ENCODE data around the gene HOMER1. TPM values are rescaled to one million over a fixed set of nuclear protein-coding genes. Genes with fewer than 3 reads are reported as not detected.

The HOMER1 gene
- total and polyA plus RNA-seq, 2 of the 13 experiments (the other 11 are each of a cell fraction or from before 2014, with no cell fraction given), result 5.3 to 24.8 TPM

DNA sequence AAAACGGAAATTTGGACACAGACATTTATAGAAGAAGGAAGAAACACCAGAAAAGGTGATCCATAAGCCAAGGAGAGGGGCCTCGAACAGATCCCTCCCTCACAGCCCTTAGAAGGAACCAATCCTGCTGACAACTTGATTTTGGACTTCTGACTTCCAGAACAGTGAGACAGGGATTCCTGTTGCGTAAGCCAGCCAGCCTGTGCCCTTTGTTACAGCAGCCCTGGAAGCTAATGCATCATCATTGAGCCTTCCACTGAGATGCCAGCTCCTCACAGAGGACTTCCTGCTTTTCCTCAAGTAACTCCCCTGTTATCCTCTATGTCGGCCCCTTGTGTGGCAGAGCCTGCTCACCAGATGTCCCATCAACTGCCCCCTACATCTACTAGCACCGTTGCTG lies 183.9 kb downstream of the HOMER1 start:
- CTCF ChIA-PET (ENCODE audit: low intra/inter-chr PET ratio, low total read pairs), result no interaction called here
- TF ChIP-seq ZNF230 (CRISPR knock-in tag; IDR thresholded peaks at IDR 0.05) (no peak), KDM1A (CRISPR knock-in tag; IDR thresholded peaks at IDR 0.05) (no peak), ZNF616 (CRISPR knock-in tag; IDR thresholded peaks at IDR 0.05; ENCODE audit: low read depth) (no peak), CEBPG (CRISPR knock-in tag; IDR thresholded peaks at IDR 0.05) (peak; percentile 81), ZNF33B (CRISPR knock-in tag; IDR thresholded peaks at IDR 0.05) (no peak), ZNF547 (CRISPR knock-in tag; IDR thresholded peaks at IDR 0.05) (no peak), ZNF232 (CRISPR knock-in tag; IDR thresholded peaks at IDR 0.05; ENCODE audit: borderline replicate concordance) (no peak), FOXK2 (IDR thresholded peaks at IDR 0.05) (no peak), ZFP62 (CRISPR knock-in tag; IDR thresholded peaks at IDR 0.05) (no peak), KLF15 (CRISPR knock-in tag; IDR thresholded peaks at IDR 0.05; ENCODE audit: borderline replicate concordance) (no peak), ARNT (IDR thresholded peaks at IDR 0.05) (no peak), CEBPB (IDR thresholded peaks at IDR 0.05; ENCODE audit: borderline replicate concordance, low read depth, low read length) (peak; percentile 79; the same call in 1 of the 2 replicates), KDM6A (CRISPR knock-in tag; IDR thresholded peaks at IDR 0.05; ENCODE audit: low read depth) (no peak), REPIN1 (CRISPR knock-in tag; IDR thresholded peaks at IDR 0.05; ENCODE audit: borderline replicate concordance, low read depth) (no peak), ZNF12 (CRISPR knock-in tag; IDR thresholded peaks at IDR 0.05) (peak; percentile 100), EZH2 (conservative IDR thresholded peaks at IDR 0.05; ENCODE audit: low read depth, low read length) (no peak), MBNL3 (CRISPR knock-in tag; conservative IDR thresholded peaks at IDR 0.05) (no peak), KAT2B (IDR thresholded peaks at IDR 0.05; ENCODE audit: borderline replicate concordance, low read depth, low read length) (no peak), RBAK (CRISPR knock-in tag; IDR thresholded peaks at IDR 0.05) (peak; percentile 95), SRSF9 (IDR thresholded peaks at IDR 0.05; ENCODE audit: borderline replicate concordance, insufficient read depth, low read depth, low read length, poor library complexity, severe bottlenecking) (no peak), GABPB1 (CRISPR knock-in tag; IDR thresholded peaks at IDR 0.05) (no peak), ZNF879 (CRISPR knock-in tag; IDR thresholded peaks at IDR 0.05) (no peak), ZBTB8A (CRISPR knock-in tag; IDR thresholded peaks at IDR 0.05; ENCODE audit: borderline replicate concordance, low read depth) (no peak), ZNF383 (CRISPR knock-in tag; IDR thresholded peaks at IDR 0.05; ENCODE audit: borderline replicate concordance) (no peak), PAF1 (CRISPR knock-in tag; IDR thresholded peaks at IDR 0.05) (no peak)
- TF ChIP-seq, protein P1, sequence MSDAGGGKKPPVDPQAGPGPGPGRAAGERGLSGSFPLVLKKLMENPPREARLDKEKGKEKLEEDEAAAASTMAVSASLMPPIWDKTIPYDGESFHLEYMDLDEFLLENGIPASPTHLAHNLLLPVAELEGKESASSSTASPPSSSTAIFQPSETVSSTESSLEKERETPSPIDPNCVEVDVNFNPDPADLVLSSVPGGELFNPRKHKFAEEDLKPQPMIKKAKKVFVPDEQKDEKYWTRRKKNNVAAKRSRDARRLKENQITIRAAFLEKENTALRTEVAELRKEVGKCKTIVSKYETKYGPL (CRISPR knock-in tag; IDR thresholded peaks at IDR 0.05), result 0 out of 2 replicates have a peak, but pooled peaks have one; percentile 26
- Histone ChIP-seq H4K20me1 (ENCODE audit: insufficient read depth, low read length) (no peaks in the 10 kb centered on the region), H3K4me3 (replicated peaks in 1 of 3; ENCODE audit: insufficient read depth in 1 of 3, low read depth in 2 of 3, low read length in 3 of 3) (no peak overlapping the region), H3K27ac (ENCODE audit: extremely low read length, insufficient read depth, low read length) (no peak overlapping the region), H3K79me2 (ENCODE audit: insufficient read depth, low read length) (no peaks in the 10 kb centered on the region), H3K9me3 (ENCODE audit: low read length) (no peaks in the 10 kb centered on the region), H2AFZ (ENCODE audit: low read length) (no peak overlapping the region), H3K4me1 (ENCODE audit: insufficient read depth, low read length) (peaks cover 8% of the 10 kb centered on the region), H3K4me2 (ENCODE audit: low read depth, low read length) (no peak overlapping the region), H3K36me3 (replicated peaks in 1 of 2; ENCODE audit: control insufficient read depth in 1 of 2, insufficient read depth in 2 of 2, low read length in 2 of 2) (no peaks in the 10 kb centered on the region), H3K27me3 (ENCODE audit: control insufficient read depth in 1 of 2, insufficient read depth in 2 of 2, low read length in 2 of 2) (no peaks in the 10 kb centered on the region), H3K9ac (ENCODE audit: insufficient read depth, low read depth, low read length) (no peak overlapping the region)
- FAIRE-seq, result peak; percentile 43
- no TSS peak for BruUV-seq (replicated peaks)
- DNase-seq (ENCODE audit: low spot score), result peak; percentile 4
- intact Hi-C loops (cut with micrococcal nuclease; ENCODE audit: unreplicated experiment), result loop anchor here (10.0 kb wide), 1 partner anchor 305 kb away; no protein-coding TSS in a partner anchor
- in situ Hi-C loops (cut with HindIII; ENCODE audit: extremely low pct_ligation_motif_present, low pct_unique_long_range_greater_than_20kb), result no loop called here
- POLR2A ChIA-PET, result no interaction called here
- ATAC-seq, result peak; percentile 54
- 58% methylated on average over 5 of the region's 5 CpGs for WGBS (ENCODE audit: low lambda C conversion rate)
